Stimulated activated CD4-positive, alpha-beta T cell treated with anti-CD3 and anti-CD28 coated beads, TNF-alpha, amount 100 ng/mL, for 24 hours (primary cell): ENCODE measurements around the gene PRDM11.

ENCODE experiments used
- DNase-seq, 3 experiments: peaks; one replicate each; pipeline ENCODE4 v3.0.0-alpha.2; 2020; ENCODE audit warnings: low read depth in 3 of 3

PRDM11 gene

DNA sequence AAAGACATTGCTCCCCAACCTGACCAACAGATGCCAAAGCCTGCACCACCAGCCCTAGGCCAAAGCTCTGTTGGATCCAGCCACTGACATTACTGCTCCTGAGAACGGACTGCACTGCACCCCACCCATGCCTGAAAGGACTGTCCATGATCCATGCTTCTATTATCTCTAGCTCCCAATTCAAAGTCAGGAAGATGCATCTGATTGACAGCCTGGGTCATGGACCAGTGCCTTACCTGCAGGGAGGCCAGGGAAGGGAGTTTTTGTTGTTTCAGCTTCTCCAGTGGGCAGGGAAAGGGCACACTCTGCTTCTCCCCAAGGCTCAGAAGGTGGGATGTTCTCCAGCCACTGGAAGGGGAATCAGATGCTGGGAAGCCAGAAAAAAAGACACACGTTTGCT lies 4.8 kb upstream of the PRDM11 start:
- DNase-seq = no peak

- no peak for DNase-seq
These were observed 4.0 kb upstream of the PRDM11 start for GRCh38 chr11:45142241-45143055.

DNA sequence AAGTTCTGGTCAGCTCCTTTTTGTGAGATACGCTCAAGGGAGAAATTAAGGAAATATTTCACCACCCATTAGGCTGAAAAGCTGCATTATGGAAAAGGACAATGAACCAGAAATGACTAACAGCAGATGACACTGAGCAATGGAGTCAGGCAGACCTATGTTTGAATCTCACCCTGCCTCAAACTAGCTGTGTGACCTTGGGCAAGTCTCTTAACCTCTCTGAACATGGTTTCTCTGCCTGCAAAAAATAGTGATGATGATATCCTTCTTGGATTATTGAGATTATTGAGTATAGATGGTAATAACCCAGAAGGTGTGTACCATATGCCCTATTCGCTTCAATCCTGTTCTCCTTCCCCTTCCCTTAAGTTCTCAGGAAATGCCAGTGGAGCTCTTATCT lies 2.9 kb upstream of the PRDM11 start:
- no peak for DNase-seq

DNA sequence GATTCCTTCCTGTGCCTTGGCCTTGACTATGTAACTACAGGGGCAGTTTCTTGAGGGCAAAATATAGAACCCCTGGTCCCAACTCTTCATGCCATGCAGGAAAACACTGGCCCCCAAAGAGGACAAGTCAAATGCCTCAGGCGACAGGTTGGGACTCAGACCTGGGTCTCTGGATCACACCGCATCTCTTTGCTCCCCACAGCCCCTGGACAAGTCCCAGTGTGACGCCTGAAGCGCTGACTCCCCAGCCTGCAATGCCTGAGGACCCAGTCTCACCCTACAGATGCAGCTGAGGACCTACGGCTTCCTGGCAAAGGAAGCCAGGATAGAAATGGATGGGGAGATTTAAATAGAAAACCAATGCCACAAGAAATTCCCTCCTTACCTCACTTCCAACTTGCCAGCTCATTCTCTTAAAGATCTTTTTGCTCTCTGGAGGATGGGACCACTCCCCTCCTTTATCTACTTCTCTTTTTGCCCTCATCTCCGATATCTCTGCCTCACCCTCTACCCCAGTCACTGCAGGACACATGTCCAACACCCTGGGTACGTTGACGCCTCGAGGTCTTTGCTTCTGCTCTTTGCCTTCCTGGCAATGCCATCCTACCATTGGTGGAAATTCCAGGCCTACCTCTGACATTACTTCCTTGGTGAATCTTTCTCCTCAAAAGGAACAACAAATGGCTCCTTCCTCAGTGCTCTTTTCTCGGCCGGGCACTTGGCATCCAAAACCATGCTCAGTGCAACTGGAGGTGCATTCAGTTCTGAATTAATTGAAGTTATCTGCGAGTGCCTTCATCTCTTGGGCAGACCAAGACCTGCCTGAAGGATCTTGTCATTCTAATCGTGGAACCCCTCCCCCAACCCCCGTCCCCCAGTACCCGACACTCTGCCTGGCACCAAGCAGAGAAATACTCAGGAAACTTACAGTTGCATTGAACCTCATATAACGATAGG lies 2.0 kb upstream of the PRDM11 start:
- no peak for DNase-seq

GRCh38 chr11:45145083-45145378 lies 1.4 kb upstream of the PRDM11 start:
- DNase-seq = no peak

DNA sequence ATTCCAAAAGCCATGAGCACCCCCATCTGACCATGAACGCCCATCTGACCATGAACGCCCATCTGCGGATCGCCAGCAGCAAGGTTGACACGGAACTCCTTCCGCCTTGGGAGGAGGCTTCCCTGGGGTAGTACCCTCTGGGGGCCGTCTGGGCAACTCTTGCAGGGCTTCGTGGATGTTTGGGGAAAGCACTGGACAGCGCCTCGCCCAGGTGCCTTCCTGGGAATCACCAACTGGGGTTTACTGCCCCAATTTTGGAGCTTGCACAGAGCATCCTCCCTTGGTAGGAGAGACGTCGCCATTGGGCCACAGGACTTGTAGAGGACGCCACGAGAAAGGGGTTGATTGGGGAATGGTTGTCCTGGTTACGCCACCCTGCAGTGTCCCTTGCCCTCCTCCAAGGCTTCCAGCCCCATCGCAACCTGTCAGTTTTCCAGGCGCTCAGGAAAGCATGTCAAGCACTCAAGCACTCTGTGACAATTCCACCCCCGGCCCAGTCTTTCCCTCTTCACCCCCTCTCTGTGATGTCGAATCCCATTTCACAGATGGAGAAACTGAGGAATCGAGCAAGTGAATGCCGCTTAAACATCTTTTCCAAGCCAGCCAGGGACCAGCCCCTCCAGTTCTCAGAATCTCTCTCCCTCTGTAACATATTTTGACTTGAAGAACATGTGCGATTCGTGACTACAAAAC lies 914 bp upstream of the PRDM11 start:
- DNase-seq = no peak

DNA sequence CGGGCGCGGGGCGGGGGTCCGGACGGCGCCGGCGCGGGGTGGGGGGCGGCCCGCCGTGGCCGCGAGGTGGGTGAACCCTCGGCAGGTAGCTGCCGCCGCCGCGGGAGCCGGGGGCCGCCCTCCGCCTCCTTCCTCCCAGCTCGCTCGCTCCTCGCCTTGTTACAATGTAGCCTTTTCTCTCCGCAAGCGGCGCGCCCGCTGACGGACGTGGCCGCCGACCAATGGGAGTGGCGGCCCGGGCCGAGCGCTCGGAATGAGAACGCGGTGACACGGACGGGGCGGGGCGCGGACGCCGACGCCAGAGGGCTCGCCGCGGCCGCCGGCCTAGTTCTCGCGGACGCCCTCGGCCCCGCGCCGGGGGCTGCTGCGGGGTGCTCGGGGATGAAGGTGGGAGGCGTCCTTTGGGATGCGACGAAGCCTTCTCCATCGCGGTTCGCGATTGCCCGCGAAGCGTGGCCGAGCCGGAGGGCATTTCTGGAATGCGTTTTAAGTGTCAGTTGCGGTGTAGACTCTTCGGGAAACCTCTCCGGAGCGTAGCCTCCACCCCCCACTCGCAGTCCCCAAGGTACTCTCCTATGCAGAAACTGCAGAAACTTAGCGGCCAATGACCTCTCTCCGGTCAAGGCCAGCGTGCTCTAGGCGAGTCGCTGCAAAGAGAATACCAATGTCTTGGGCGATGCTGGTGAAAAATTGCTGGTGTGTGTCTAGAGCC lies 734 bp downstream of the PRDM11 start:
- peak; percentile 87 to 90 (median 88) for DNase-seq

DNA sequence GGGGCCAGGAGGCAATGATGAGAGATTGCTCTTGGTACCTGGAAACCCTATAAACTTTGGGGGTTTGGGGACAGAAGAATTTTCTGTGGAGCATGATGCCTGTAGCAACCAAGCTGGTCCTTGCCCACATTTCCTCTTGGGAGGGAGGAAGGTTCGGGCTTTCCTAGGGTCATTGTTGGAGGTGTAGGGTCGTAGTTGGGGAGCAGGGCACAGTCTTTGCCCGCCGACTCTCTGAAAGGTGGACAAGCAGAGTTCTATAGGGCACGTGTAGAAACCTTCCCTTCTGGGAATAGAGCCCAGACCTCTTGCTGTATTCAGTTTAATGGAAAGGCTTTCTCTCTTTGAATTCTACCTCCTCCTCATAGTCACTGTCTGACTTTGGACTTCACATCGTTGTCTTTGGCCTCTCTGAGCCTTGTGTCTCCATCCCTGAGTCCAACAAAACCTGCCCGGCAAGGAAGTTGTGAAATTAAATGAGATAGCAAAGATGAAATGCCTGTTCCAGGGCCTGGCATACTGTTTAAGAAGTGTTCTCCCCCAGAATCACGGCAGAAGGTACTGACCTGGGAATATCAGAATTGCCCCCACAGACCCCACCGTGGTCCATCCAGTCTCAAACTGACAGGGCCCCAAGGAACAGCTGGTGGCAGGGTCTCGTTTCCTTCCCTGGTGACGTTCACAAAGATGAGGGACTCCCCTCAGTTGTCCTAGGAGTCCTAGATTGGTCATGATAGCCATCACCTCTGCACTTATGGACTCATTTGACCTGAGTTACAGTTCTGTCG lies 1.6 kb downstream of the PRDM11 start:
- no peak for DNase-seq

DNA sequence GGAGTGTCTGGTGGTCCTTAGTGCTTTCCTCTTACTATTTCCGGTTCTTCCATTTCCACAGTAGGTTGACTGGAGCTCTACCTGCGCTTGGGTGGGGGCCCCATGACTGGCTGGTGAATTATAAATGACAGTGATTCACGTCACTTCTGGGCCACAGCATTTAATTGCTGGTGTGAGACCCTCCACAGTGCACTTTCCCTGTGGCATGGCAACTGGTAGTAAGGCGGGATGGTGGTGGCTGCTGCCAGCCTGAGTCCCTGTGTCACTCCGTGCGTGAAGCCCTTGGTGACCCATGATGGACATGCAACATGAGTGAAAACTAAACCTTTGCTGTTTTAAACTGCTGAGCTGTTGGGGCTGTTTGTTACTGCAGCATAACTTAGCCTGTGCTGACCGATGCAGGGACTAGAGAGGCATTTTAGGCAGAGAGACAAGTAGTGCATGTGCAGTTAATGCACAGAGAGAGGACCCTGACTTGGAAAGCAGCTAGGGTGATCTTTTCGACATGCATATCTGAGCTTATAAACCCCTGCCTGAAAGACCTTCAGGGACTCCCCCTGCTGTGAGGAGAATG lies 3.1 kb downstream of the PRDM11 start:
- no peak for DNase-seq

- DNase-seq = no peak
These were observed 3.9 kb downstream of the PRDM11 start for GRCh38 chr11:45150301-45150700.

GRCh38 chr11:45150943-45151342 lies 4.5 kb downstream of the PRDM11 start:
- DNase-seq = no peak

GRCh38 chr11:45151362-45151982 lies 5.0 kb downstream of the PRDM11 start:
- no peak for DNase-seq

- no peak for DNase-seq
These were observed 6.5 kb downstream of the PRDM11 start for GRCh38 chr11:45152740-45153595.

DNA sequence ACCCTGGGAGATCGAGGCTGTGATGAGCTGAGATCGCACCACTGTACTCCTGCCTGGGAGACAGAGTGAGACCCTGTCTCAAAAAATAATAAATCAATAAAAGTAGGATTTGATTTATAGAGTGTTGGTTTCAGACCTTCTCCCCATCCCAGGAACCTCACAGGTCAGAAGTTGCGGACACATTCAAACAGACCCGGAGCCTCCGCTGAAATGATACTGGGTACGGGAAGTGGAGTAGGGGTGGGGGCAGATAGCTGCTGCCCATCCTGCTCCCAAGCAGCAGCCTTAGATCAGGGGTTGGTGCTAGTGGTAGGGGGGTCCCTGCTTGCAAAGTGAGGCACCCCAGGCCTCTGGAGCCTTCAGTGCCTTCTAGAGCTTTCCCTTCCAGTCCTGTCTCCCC lies 7.8 kb downstream of the PRDM11 start:
- DNase-seq = no peak

GRCh38 chr11:45155058-45155551 lies 8.7 kb downstream of the PRDM11 start:
- no peak for DNase-seq

DNA sequence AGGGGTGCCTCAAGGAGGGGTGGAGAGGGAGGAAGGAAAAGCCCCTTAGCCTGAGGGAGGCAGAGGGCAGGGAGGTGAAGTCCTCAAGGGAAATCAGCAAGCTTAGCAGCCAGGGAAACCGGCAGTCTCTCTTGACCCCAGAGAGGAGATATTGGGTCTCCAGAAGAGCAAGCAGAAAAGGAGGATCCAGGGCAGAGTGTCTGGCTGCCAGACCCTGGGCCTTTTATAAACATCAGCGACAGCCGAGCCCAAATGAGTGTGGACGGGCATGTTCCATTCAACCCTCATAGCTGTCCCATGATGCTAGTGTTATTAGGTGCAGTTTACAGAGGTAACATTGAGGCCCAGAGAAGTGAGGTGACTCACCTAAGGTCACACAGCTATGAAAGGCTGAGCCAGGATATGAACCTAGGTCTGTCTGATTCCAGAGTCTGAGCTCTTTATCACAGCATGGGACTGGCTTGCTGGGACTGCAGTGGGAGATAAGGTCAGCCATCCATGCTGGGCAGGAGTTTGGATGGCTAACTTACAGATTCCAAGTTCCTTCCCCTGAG lies 9.3 kb downstream of the PRDM11 start:
- DNase-seq = no peak

DNA sequence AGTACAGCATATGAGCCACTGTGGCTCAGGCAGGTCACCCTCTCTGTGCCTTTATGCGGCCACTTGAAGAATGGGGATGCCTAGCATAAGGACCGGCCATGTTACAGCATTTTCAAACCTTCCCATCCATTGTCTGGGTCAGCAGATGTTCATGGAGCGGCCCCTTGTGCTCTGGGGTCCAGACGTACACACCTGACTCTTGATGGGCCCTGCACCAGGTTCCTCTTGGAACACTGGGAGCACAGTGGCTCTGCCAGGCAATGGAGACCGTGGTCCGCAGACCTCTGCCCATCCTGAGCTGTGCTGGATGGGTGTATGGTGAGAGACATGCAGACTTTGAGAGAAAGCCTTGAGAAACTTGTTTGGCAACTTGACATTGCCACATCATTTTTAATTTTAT lies 9.8 kb downstream of the PRDM11 start:
- no peak for DNase-seq

DNA sequence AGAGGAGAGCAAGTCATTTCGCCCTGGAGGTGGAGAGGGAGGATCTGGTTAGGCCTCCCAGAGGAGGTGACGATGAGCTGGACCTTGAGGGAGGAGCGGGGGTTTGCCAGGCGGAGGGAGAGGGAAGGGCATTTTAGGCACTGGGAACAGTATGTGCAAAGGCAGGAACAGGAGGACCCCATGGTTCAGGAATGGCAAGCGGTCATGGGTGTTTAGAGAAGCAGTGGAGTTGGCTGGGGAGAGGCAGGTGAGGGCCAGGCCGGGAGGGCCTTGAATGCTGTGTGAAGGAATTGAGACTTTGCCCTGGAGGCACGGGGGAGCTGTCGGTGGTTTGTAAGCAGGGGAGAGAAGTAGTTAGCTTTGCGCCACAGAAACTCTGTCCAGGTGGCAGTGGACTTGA lies 10.3 kb downstream of the PRDM11 start:
- no peak for DNase-seq
